ENCODE measurements around the gene MGMT.

GRCh38 chr10:129464251-129464650 lies 2.8 kb upstream of the MGMT start:
- TF ChIP-seq CTCF (IDR thresholded peaks at IDR 0.05; ENCODE audit: low read length) (no peak), EZH2 (IDR thresholded peaks at IDR 0.05; ENCODE audit: borderline replicate concordance, low read length) (no peak)

Measured in OCI-LY1 (cell line).